GM10266 (cell line): ENCODE results near the gene ARL13B.
"Not testable (repeated sequence)": the region's sequence is repeated elsewhere in the genome, so short reads cannot be mapped to it uniquely, and the experiment has no call there.

Experiments used
- DNase-seq: peaks from one replicate; pipeline ENCODE4 v3.0.0; 2012; ENCODE audit errors: extremely low spot score
- TF ChIP-seq, protein P1 (sequence below): IDR thresholded peaks from 2 replicates; pipeline ENCODE4 v1.5.1; 2012; ENCODE audit warnings: mild to moderate bottlenecking, low read depth; ENCODE audit not compliant: control insufficient read depth, insufficient read depth; ENCODE audit errors: missing control alignments

Gene ARL13B

DNA sequence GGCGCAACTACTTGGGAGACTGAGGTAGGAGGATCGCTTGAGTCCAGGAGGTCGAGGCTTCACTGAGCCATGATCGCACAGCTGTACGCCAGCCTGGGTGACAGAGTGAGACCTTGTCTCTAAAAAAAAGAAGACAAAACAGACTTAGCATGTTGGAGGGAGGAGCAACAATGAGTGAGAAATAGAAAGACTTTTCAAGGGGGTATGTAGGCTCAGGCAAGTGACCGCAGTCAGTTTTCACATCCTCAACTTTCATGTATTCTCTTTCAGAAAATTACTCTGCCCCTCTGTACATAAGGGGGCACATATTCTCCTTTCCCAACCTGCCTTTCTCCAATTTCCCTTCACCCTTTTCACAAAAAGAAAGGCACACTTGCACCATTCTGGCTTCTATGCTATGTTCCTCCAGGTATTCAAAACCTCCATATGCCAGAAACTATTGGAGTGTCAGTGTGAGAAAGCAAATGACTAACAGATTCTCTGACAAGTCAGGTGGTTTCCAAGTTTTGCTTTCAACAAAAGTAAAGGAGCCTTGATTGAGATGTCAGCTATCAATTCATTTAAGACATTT is 90.5 kb downstream of the ARL13B start:
- TF ChIP-seq, protein P1, sequence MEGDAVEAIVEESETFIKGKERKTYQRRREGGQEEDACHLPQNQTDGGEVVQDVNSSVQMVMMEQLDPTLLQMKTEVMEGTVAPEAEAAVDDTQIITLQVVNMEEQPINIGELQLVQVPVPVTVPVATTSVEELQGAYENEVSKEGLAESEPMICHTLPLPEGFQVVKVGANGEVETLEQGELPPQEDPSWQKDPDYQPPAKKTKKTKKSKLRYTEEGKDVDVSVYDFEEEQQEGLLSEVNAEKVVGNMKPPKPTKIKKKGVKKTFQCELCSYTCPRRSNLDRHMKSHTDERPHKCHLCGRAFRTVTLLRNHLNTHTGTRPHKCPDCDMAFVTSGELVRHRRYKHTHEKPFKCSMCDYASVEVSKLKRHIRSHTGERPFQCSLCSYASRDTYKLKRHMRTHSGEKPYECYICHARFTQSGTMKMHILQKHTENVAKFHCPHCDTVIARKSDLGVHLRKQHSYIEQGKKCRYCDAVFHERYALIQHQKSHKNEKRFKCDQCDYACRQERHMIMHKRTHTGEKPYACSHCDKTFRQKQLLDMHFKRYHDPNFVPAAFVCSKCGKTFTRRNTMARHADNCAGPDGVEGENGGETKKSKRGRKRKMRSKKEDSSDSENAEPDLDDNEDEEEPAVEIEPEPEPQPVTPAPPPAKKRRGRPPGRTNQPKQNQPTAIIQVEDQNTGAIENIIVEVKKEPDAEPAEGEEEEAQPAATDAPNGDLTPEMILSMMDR = no peak
- peak; percentile 22 for DNase-seq

DNA sequence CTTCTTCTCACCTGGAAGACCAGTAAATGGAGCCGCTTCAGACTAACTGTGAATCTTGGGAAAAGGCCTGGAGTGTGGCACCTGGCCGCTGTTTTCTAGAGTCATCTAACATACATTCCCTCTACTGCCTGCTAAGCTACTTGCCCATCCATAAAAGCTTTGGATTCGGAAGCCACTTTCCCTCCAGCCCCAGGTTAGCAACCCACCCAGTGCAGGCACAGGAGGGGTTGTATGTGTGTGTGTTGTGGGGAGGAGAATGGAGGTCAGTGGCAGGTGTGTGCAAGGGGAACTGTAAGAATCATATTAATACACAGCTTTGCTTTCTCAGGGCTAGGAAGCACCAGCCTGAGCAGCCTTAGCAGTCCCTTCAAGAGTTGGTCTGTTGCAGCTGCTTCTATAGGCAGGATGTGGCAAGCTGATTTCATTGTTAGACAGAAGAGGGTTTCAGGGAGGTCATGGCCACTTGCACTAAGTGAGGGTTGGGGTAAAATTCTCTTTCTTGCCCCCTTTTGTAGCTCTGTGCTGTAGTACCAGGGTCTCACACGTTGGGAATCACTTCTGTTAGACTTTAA is 91.8 kb downstream of the ARL13B start:
- TF ChIP-seq, protein P1 = no peak
- peak; percentile 23 for DNase-seq

DNA sequence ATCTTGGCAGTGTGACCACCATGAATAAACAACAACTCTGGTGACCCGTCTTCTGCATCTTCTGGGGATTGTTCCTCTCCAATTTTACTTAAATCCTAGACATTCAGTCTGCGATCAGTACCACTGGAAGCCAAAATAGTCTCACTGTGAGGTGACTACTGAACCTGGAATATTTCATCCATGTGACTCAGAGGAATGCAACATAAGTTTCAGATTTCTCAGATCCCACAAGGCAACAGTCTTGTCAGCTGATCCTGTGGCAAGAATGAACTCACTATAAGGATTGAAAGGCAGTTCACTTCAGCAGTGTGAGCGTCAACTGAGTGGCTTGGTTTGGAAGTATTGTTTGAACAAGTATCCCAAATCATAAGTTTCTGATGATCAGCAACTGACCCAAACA is 96.1 kb downstream of the ARL13B start:
- DNase-seq = no peak
- TF ChIP-seq, protein P1 = no peak

DNA sequence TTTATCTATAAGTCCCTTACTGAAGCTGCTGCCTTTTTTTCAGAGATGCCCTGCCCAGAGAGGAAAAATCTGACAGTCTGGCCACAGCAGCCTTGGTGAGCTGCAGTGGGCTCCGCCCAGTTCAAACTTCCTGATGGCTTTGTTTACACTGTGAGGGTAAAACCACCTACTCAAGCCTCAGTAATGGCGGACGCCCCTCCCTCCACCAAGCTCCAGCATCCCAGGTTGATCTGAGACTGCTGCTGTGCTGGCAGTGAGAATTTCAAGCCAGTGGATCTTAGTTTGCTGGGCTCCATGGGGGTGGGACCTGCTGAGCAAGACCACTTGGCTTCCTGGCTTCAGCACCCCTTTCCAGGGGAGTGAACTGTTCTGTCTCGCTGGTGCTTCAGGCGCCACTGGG is 100.6 kb downstream of the ARL13B start:
- DNase-seq = not testable (repeated sequence)

DNA sequence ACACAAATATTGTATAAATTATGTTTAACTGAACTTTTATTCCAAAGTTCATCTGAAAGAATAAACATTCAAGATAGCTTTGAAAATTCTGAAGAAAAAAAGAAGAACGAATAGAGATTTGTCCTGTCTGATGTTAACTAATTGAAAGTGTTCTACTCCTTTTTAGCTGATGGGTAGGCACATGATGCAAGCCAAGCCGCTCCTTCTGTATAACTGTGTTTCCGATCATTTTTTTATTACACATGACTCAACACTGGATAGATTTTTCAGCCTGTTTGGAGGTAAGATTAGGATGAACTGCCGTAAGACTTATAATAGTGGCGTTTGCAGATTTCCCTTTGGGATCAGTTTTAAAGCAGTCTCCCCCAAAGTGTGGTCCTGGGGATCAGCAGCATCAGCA is 101.9 kb downstream of the ARL13B start:
- TF ChIP-seq, protein P1 = no peak
- DNase-seq = no peak

DNA sequence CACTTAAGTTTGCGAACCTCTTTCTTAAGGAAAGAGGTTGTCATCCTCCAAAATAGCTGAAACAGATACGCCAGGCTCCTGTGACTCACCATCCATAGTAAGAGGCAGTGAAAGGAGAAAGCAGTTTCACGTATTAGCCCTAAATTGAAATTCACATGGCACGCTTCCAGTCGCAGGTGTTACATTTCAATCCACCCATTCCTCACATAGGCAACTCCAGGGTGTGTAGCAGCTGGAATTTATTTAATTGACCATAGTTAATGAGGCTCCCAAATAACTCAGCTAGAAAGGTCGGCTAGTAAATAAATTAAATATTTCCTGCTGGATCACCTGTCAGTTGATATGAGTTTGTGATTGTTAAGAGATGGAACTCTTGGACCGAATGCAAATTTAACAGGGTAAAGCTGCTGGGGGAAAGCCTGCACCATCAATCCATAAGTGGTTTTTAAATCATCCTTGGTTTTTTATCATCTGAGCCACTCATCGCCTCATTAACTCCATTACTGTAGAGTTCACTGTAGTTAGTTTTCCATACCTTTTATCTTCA is 102.5 kb downstream of the ARL13B start:
- TF ChIP-seq, protein P1 = no peak
- no peak for DNase-seq

DNA sequence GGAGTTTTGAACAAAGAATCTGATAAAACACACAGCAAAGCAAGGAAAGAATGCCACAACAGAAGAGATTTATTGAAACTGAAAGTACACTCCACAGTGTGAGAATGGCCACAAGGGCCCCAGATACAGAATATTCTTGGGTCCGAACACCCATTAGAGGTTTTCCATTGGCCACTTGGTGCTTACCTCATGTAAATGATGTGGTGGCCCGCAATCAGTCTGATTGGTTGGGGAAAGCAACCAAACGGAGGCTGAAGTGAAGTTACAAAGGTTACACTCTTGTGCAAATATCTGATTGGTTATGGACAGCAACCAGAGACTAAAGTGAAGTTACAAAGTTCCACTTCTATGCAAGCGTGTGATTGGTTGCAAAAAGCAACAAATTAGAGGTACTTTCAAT is 103.3 kb downstream of the ARL13B start:
- TF ChIP-seq, protein P1 = no peak
- no peak for DNase-seq

DNA sequence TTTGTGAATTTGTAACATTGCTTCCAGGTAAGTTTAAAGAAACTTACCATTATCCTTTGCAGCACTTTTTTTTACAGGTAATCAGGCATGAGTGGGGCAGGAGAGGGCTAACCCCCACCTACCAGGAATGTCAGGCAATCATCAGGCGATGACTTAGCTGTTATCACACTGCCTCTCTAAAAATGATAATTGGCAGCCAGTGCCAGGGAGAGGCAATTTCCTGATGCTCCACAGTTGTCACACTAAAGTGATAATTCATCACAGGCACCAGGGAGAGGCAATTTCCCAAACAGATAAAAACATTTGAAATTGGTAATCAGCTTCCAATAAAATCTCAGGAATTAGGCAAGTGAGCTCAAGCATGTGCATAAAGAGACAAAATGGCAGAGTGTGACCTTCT is 109.2 kb downstream of the ARL13B start:
- TF ChIP-seq, protein P1 = no peak
- DNase-seq = no peak
